Astrocyte (in vitro differentiated cells and primary cell): ENCODE measurements around the gene UBR3. TPM values are rescaled to one million over a fixed set of nuclear protein-coding genes. Genes with fewer than 3 reads are reported as not detected.

ENCODE experiments used
- DNase-seq: peaks from one replicate; pipeline ENCODE4 v3.0.0-alpha.2; 2010; ENCODE audit warnings: low read depth
- FAIRE-seq: peaks from 2 replicates; lab custom pipeline; 2011; peaks lifted over from hg19 to GRCh38; lab: Jason Lieb, UNC
- H2AFZ ChIP-seq: 2 replicates; pipeline ENCODE4 v1.6.0; 2012; ENCODE audit warnings: low read depth, low read length, inconsistent platforms
- H3K27ac ChIP-seq: 2 replicates; pipeline ENCODE4 v1.5.1; 2011; ENCODE audit warnings: low read depth, low read length, inconsistent platforms
- H3K27me3 ChIP-seq: 2 replicates; pipeline ENCODE4 v1.6.0; 2011; ENCODE audit warnings: low read length, inconsistent platforms; ENCODE audit not compliant: insufficient read depth
- H3K36me3 ChIP-seq: 2 replicates; pipeline ENCODE4 v1.5.1; 2011; ENCODE audit warnings: low read length, inconsistent platforms; ENCODE audit not compliant: insufficient read depth
- H3K4me1 ChIP-seq: 2 replicates; pipeline ENCODE4 v1.5.1; 2011; ENCODE audit warnings: low read length, inconsistent platforms; ENCODE audit not compliant: insufficient read depth
- H3K4me2 ChIP-seq: 2 replicates; pipeline ENCODE4 v1.6.0; 2012; ENCODE audit warnings: low read length, inconsistent platforms
- H3K4me3 ChIP-seq: 2 replicates; pipeline ENCODE4 v1.5.1; 2011; ENCODE audit warnings: low read depth, mild to moderate bottlenecking, low read length, inconsistent platforms; ENCODE audit not compliant: insufficient read depth
- H3K79me2 ChIP-seq: 2 replicates; pipeline ENCODE4 v1.6.0; 2012; ENCODE audit warnings: mild to moderate bottlenecking, low read length, inconsistent platforms; ENCODE audit not compliant: insufficient read depth
- H3K9ac ChIP-seq: 2 replicates; pipeline ENCODE4 v1.6.0; 2012; ENCODE audit warnings: mild to moderate bottlenecking, low read length, inconsistent platforms
- H3K9me3 ChIP-seq: 2 replicates; pipeline ENCODE4 v1.5.1; 2012; ENCODE audit warnings: low read depth, mild to moderate bottlenecking, low read length, inconsistent platforms; ENCODE audit not compliant: insufficient read depth
- H4K20me1 ChIP-seq: 2 replicates; pipeline ENCODE4 v1.6.0; 2012; ENCODE audit warnings: low read length, inconsistent platforms; ENCODE audit not compliant: insufficient read depth
- H3K27ac Mint-ChIP-seq: one replicate; pipeline ENCODE4 v1.8.0; 2021; ENCODE audit warnings: mild to moderate bottlenecking, mixed read lengths; ENCODE audit not compliant: unreplicated experiment
- H3K27me3 Mint-ChIP-seq: one replicate; pipeline ENCODE4 v1.8.0; 2021; ENCODE audit warnings: low read depth, mixed read lengths; ENCODE audit not compliant: unreplicated experiment
- H3K36me3 Mint-ChIP-seq: one replicate; pipeline ENCODE4 v1.8.0; 2021; ENCODE audit warnings: low read depth, mixed read lengths; ENCODE audit not compliant: unreplicated experiment
- H3K4me1 Mint-ChIP-seq: one replicate; pipeline ENCODE4 v1.8.0; 2021; ENCODE audit warnings: low read depth, mixed read lengths; ENCODE audit not compliant: unreplicated experiment
- H3K4me3 Mint-ChIP-seq: one replicate; pipeline ENCODE4 v1.8.0; 2021; ENCODE audit warnings: mild to moderate bottlenecking, moderate library complexity, mixed read lengths; ENCODE audit not compliant: unreplicated experiment
- H3K9me3 Mint-ChIP-seq: one replicate; pipeline ENCODE4 v1.8.0; 2021; ENCODE audit warnings: mild to moderate bottlenecking, mixed read lengths; ENCODE audit not compliant: unreplicated experiment
- CTCF ChIP-seq: IDR thresholded peaks from 2 replicates; pipeline ENCODE4 v1.5.1; 2011; ENCODE audit warnings: low read depth, mild to moderate bottlenecking, inconsistent platforms, low read length, moderate library complexity; ENCODE audit not compliant: insufficient read depth
- EZH2 ChIP-seq: IDR thresholded peaks from 2 replicates; pipeline ENCODE4 v1.6.1; 2012; ENCODE audit warnings: mild to moderate bottlenecking, low read length, inconsistent platforms; ENCODE audit not compliant: insufficient read depth
- total RNA-seq: library from RNA; stranded (reverse); gene quantifications from 2 replicates; pipeline ENCODE4 v1.2.1, GENCODE V29; 2021

Gene UBR3
- total RNA-seq, 1 donor from 2014 or later, result 18.7 TPM

- no peaks in the 10 kb centered on the region for H3K9me3 ChIP-seq
- H3K4me1 ChIP-seq, result no peaks in the 10 kb centered on the region
- no peaks in the 10 kb centered on the region for H4K20me1 ChIP-seq
- H3K27ac ChIP-seq, result no peak overlapping the region
- H2AFZ ChIP-seq, result no peak overlapping the region
- no peaks in the 10 kb centered on the region for H3K36me3 ChIP-seq
- H3K27me3 ChIP-seq, result no peaks in the 10 kb centered on the region
- H3K4me1 Mint-ChIP-seq, result no peaks in the 10 kb centered on the region
- no peak overlapping the region for H3K4me3 ChIP-seq
- H3K9ac ChIP-seq, result no peak overlapping the region
- no peak overlapping the region for H3K4me2 ChIP-seq
- no peak overlapping the region for H3K27ac Mint-ChIP-seq
- H3K9me3 Mint-ChIP-seq, result no peaks in the 10 kb centered on the region
- no peaks in the 10 kb centered on the region for H3K27me3 Mint-ChIP-seq
- DNase-seq, result no peak
- no peak for TF ChIP-seq CTCF
- TF ChIP-seq EZH2, result no peak
- H3K36me3 Mint-ChIP-seq, result peaks cover 2% of the 10 kb centered on the region
- H3K79me2 ChIP-seq, result no peaks in the 10 kb centered on the region
- H3K4me3 Mint-ChIP-seq, result no peak overlapping the region
- no peak for FAIRE-seq
Measured at GRCh38 chr2:169906731-169907130, 79.5 kb downstream of the UBR3 start.

- H3K79me2 ChIP-seq, result no peaks in the 10 kb centered on the region
- H3K27me3 ChIP-seq, result no peaks in the 10 kb centered on the region
- H3K9me3 ChIP-seq, result no peaks in the 10 kb centered on the region
- Mint-ChIP-seq H3K27ac (no peak overlapping the region), H3K4me1 (no peaks in the 10 kb centered on the region), H3K4me3 (no peak overlapping the region), H3K27me3 (no peaks in the 10 kb centered on the region), H3K36me3 (no peaks in the 10 kb centered on the region), H3K9me3 (no peaks in the 10 kb centered on the region)
- no peak overlapping the region for H3K4me3 ChIP-seq
- FAIRE-seq (no peak), DNase-seq (no peak)
- no peak overlapping the region for H3K4me2 ChIP-seq
- no peak overlapping the region for H3K9ac ChIP-seq
- no peaks in the 10 kb centered on the region for H4K20me1 ChIP-seq
- no peak overlapping the region for H2AFZ ChIP-seq
- H3K27ac ChIP-seq, result no peak overlapping the region
- no peak for TF ChIP-seq EZH2
- TF ChIP-seq CTCF, result no peak
- H3K36me3 ChIP-seq, result no peaks in the 10 kb centered on the region
- no peaks in the 10 kb centered on the region for H3K4me1 ChIP-seq
Measured at GRCh38 chr2:169909376-169909775, 82.1 kb downstream of the UBR3 start.

- FAIRE-seq, result no peak
- Mint-ChIP-seq H3K4me1 (no peaks in the 10 kb centered on the region), H3K27me3 (no peaks in the 10 kb centered on the region), H3K36me3 (no peaks in the 10 kb centered on the region), H3K4me3 (no peak overlapping the region), H3K27ac (no peak overlapping the region), H3K9me3 (no peaks in the 10 kb centered on the region)
- DNase-seq, result peak; percentile 42
- Histone ChIP-seq H3K27ac (no peak overlapping the region), H3K4me1 (no peaks in the 10 kb centered on the region), H2AFZ (no peak overlapping the region), H3K4me3 (no peak overlapping the region), H3K9me3 (no peaks in the 10 kb centered on the region), H4K20me1 (no peaks in the 10 kb centered on the region), H3K9ac (no peak overlapping the region), H3K79me2 (no peaks in the 10 kb centered on the region), H3K36me3 (no peaks in the 10 kb centered on the region), H3K27me3 (no peaks in the 10 kb centered on the region), H3K4me2 (no peak overlapping the region)
- no peak for TF ChIP-seq EZH2
- no peak for TF ChIP-seq CTCF
Measured at GRCh38 chr2:169910109-169910799, 83.0 kb downstream of the UBR3 start.
